H1 (cell line): ENCODE measurements around the gene IL10RA. TPM values are rescaled to one million over a fixed set of nuclear protein-coding genes. Genes with fewer than 3 reads are reported as not detected.

Experiments
- TCF12 ChIP-seq: IDR thresholded peaks from 2 replicates; pipeline ENCODE4 v1.6.1; 2011; ENCODE audit warnings: low read depth, mild to moderate bottlenecking, low read length
- polyA plus RNA-seq, 7 experiments: library from polyadenylated mRNA; depleted of rRNA in 3 of 7; stranded (reverse) in 5 of 7; unstranded in 2 of 7; fragments of >200 nt in 5 of 7; fragments of 200-250 nt in 2 of 7; gene quantifications; 1 replicate in 5 of 7; 2 replicates in 1 of 7; 4 replicates in 1 of 7; pipeline versions ENCODE4 v1.2.1 to v1.2.3, GENCODE V29; 2011 to 2013; ENCODE audit warnings: missing spikeins in 2 of 7, mixed read lengths in 2 of 7
- total RNA-seq: library from RNA; stranded (reverse); fragmentation: NEBNext Ultra II Directional; extraction: Animal tissue kit (Norgen Biotek cat#: 25700); gene quantifications from 2 replicates; pipeline ENCODE4 v1.2.1, GENCODE V29; 2021
- TF ChIP-seq, protein P1 (sequence below): fragments of 300-600 bp; sonication (generic); IDR thresholded peaks from 2 replicates; pipeline ENCODE4 v1.7.1; 2012; ENCODE audit warnings: low read length, moderate library complexity, mild to moderate bottlenecking, inconsistent platforms; ENCODE audit not compliant: insufficient replicate concordance
- TF ChIP-seq, protein P2 (sequence below): IDR thresholded peaks from 2 replicates; pipeline ENCODE4 v1.6.1; 2012; ENCODE audit warnings: inconsistent platforms

The IL10RA gene
- total and polyA plus RNA-seq, 2 of the 8 experiments (the other 6 are each of a cell fraction or from before 2014, with no cell fraction given): 0.05 to 0.11 TPM

DNA sequence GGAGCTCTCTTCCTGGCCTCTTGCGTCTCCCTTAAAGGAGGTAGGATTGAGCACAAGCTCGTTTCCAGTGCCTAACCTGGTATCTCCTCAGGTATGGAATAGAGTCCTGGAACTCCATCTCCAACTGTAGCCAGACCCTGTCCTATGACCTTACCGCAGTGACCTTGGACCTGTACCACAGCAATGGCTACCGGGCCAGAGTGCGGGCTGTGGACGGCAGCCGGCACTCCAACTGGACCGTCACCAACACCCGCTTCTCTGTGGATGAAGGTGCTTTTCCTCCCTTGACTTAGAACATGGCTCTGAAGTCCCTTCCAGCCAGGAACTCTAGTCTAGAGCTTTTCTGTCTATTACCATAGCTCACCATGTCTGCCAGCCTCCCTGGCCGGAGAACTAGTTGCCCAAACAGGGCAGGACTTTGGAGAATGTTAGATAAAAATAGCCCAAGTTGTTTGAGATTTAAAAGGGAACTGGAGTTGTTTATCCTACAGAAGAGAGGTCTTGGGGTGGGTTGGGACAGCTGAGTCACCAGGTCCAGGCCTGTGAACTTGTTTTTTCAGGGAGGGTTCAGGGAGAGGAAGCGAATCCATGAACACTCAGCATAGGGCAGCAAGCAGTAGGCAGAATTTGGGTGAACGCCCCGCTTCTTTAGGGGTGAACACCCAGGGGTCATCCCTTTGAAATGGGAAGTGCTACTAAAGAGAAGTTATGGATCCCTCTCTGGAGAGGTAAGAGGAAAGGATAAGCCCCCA lies 3.3 kb downstream of the IL10RA start (continued):
- TF ChIP-seq, protein P1, sequence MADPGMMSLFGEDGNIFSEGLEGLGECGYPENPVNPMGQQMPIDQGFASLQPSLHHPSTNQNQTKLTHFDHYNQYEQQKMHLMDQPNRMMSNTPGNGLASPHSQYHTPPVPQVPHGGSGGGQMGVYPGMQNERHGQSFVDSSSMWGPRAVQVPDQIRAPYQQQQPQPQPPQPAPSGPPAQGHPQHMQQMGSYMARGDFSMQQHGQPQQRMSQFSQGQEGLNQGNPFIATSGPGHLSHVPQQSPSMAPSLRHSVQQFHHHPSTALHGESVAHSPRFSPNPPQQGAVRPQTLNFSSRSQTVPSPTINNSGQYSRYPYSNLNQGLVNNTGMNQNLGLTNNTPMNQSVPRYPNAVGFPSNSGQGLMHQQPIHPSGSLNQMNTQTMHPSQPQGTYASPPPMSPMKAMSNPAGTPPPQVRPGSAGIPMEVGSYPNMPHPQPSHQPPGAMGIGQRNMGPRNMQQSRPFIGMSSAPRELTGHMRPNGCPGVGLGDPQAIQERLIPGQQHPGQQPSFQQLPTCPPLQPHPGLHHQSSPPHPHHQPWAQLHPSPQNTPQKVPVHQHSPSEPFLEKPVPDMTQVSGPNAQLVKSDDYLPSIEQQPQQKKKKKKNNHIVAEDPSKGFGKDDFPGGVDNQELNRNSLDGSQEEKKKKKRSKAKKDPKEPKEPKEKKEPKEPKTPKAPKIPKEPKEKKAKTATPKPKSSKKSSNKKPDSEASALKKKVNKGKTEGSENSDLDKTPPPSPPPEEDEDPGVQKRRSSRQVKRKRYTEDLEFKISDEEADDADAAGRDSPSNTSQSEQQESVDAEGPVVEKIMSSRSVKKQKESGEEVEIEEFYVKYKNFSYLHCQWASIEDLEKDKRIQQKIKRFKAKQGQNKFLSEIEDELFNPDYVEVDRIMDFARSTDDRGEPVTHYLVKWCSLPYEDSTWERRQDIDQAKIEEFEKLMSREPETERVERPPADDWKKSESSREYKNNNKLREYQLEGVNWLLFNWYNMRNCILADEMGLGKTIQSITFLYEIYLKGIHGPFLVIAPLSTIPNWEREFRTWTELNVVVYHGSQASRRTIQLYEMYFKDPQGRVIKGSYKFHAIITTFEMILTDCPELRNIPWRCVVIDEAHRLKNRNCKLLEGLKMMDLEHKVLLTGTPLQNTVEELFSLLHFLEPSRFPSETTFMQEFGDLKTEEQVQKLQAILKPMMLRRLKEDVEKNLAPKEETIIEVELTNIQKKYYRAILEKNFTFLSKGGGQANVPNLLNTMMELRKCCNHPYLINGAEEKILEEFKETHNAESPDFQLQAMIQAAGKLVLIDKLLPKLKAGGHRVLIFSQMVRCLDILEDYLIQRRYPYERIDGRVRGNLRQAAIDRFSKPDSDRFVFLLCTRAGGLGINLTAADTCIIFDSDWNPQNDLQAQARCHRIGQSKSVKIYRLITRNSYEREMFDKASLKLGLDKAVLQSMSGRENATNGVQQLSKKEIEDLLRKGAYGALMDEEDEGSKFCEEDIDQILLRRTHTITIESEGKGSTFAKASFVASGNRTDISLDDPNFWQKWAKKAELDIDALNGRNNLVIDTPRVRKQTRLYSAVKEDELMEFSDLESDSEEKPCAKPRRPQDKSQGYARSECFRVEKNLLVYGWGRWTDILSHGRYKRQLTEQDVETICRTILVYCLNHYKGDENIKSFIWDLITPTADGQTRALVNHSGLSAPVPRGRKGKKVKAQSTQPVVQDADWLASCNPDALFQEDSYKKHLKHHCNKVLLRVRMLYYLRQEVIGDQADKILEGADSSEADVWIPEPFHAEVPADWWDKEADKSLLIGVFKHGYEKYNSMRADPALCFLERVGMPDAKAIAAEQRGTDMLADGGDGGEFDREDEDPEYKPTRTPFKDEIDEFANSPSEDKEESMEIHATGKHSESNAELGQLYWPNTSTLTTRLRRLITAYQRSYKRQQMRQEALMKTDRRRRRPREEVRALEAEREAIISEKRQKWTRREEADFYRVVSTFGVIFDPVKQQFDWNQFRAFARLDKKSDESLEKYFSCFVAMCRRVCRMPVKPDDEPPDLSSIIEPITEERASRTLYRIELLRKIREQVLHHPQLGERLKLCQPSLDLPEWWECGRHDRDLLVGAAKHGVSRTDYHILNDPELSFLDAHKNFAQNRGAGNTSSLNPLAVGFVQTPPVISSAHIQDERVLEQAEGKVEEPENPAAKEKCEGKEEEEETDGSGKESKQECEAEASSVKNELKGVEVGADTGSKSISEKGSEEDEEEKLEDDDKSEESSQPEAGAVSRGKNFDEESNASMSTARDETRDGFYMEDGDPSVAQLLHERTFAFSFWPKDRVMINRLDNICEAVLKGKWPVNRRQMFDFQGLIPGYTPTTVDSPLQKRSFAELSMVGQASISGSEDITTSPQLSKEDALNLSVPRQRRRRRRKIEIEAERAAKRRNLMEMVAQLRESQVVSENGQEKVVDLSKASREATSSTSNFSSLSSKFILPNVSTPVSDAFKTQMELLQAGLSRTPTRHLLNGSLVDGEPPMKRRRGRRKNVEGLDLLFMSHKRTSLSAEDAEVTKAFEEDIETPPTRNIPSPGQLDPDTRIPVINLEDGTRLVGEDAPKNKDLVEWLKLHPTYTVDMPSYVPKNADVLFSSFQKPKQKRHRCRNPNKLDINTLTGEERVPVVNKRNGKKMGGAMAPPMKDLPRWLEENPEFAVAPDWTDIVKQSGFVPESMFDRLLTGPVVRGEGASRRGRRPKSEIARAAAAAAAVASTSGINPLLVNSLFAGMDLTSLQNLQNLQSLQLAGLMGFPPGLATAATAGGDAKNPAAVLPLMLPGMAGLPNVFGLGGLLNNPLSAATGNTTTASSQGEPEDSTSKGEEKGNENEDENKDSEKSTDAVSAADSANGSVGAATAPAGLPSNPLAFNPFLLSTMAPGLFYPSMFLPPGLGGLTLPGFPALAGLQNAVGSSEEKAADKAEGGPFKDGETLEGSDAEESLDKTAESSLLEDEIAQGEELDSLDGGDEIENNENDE: no peak
- TF ChIP-seq, protein P2, sequence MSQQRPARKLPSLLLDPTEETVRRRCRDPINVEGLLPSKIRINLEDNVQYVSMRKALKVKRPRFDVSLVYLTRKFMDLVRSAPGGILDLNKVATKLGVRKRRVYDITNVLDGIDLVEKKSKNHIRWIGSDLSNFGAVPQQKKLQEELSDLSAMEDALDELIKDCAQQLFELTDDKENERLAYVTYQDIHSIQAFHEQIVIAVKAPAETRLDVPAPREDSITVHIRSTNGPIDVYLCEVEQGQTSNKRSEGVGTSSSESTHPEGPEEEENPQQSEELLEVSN: no peak
- TF ChIP-seq TCF12: no peak
